Fibroblast of mammary gland (primary cell): ENCODE results near the gene KRTAP4-11.
A peak's percentile ranks its signal among the peaks of the same experiment; 100 is the strongest.
"Not testable (repeated sequence)": the region's sequence is repeated elsewhere in the genome, so short reads cannot be mapped to it uniquely, and the experiment has no call there.

Experiments used
- DNase-seq: peaks from one replicate; pipeline ENCODE4 v3.0.0-alpha.2; 2010; ENCODE audit warnings: low read depth
- H3K4me3 ChIP-seq: 2 replicates; pipeline ENCODE4 v1.5.1; 2011; ENCODE audit warnings: low read depth, mild to moderate bottlenecking, low read length, moderate library complexity; ENCODE audit not compliant: control insufficient read depth
- TF ChIP-seq, protein P1 (sequence below): conservative IDR thresholded peaks from 2 replicates; pipeline ENCODE4 v1.5.1; 2011; ENCODE audit warnings: low read depth, low read length, inconsistent platforms; ENCODE audit not compliant: control insufficient read depth, insufficient read depth

KRTAP4-11 gene

GRCh38 chr17:41121742-41122141 is 3.6 kb upstream of the KRTAP4-11 start:
- H3K4me3 ChIP-seq, result no peak overlapping the region
- TF ChIP-seq, protein P1, sequence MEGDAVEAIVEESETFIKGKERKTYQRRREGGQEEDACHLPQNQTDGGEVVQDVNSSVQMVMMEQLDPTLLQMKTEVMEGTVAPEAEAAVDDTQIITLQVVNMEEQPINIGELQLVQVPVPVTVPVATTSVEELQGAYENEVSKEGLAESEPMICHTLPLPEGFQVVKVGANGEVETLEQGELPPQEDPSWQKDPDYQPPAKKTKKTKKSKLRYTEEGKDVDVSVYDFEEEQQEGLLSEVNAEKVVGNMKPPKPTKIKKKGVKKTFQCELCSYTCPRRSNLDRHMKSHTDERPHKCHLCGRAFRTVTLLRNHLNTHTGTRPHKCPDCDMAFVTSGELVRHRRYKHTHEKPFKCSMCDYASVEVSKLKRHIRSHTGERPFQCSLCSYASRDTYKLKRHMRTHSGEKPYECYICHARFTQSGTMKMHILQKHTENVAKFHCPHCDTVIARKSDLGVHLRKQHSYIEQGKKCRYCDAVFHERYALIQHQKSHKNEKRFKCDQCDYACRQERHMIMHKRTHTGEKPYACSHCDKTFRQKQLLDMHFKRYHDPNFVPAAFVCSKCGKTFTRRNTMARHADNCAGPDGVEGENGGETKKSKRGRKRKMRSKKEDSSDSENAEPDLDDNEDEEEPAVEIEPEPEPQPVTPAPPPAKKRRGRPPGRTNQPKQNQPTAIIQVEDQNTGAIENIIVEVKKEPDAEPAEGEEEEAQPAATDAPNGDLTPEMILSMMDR, result no peak
- no peak for DNase-seq

GRCh38 chr17:41119696-41120690 is 1.8 kb upstream of the KRTAP4-11 start:
- peak; percentile 18 for DNase-seq
- not testable (repeated sequence) for H3K4me3 ChIP-seq

DNA sequence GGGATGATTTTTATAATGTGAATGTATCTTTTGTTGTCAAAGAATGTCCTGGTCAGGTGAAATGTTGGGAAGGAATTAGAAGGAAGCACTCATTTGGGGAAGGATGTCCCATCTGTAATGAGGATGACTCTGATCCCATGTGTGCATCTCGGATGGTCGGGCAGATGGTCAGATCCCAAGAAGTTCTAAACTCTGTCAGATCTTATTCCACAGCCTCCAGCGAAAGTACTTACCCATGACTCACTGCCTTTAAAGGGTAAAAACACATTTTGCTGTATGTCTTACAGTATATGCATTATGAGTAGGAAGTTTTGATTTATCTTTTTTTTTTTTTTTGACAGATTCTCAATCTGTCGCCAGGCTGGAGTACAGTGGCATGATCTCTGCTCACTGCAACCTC is 548 bp upstream of the KRTAP4-11 start:
- DNase-seq, result peak; percentile 14
- TF ChIP-seq, protein P1, result no peak
- H3K4me3 ChIP-seq, result no peak overlapping the region

DNA sequence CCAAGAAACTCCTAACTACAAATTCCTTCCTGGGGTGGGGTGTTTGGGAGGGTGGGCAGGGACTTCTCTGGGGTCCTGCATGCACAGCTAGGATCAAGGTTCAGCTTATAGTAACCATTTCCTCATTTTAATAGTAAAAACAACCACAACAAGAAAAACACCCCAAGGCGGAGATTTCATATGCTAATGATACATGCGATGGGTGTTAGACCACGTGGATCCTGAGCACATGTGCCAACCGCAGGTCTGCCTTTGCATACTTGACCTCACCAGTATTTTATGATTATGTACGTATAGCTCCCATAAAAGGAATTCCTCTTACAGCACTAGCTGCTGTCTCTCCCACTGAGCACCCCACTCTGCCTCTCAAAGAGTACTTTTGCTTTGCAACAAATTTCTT is 1.9 kb downstream of the KRTAP4-11 start:
- H3K4me3 ChIP-seq, result no peak overlapping the region
- TF ChIP-seq, protein P1, result no peak
- DNase-seq, result no peak

DNA sequence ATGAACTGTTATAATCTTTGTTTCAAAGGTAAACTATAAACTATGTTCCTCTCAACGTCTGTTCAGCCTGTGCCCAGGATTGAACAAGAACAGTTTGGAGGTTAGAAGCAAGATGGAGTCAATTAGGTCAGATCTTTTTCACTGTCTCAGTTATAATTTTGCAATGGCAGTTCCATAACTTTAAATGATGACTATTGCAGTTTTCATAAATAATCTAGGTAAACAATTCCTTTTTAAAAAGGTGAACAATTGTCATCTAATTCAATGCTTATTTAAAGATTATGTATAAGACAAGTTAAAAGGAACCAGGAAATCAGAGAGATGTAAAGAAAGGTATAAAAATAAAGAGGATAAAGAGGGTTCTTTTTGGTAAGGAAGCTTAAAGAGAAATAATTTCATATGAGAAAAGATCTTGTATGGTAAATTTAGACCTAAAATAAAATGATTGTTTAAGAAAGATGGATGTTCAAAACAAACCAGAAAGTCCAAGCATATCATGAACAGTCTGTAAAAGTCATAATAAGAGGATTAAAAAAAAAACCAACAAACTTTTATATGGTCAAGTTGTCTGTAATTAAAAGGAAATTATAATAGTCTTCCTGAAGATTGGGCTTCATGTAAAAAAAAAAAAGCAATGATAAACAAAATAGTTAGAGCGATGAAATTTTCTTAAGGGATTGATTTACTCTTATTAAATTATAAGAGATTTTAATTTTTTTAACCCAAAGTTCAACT is 6.9 kb downstream of the KRTAP4-11 start:
- H3K4me3 ChIP-seq, result no peak overlapping the region
- TF ChIP-seq, protein P1, result no peak
- DNase-seq, result no peak

GRCh38 chr17:41108728-41109386 is 9.3 kb downstream of the KRTAP4-11 start:
- DNase-seq, H3K4me3 ChIP-seq: not testable (repeated sequence)

GRCh38 chr17:41107941-41108450 is 10.2 kb downstream of the KRTAP4-11 start:
- TF ChIP-seq, protein P1, result no peak
- H3K4me3 ChIP-seq, result no peak overlapping the region
- no peak for DNase-seq

DNA sequence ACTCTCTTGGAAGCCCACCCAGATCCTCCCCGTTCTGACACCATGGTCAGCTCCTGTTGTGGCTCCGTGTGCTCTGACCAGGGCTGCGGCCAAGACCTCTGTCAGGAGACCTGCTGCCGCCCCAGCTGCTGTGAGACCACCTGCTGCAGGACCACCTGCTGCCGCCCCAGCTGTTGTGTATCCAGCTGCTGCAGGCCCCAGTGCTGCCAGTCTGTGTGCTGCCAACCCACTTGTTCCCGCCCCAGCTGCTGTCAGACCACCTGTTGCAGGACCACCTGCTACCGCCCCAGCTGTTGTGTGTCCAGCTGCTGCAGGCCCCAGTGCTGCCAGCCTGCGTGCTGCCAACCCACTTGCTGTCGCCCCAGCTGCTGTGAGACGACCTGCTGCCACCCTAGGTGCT is 12.8 kb downstream of the KRTAP4-11 start, which contains the start of gene KRTAP4-9:
Gene KRTAP4-9, plus strand, starts transcription at position 43 of the 400 bp plus-strand sequence. Its CDS starts 0 bp downstream, at position 43.
- H3K4me3 ChIP-seq, DNase-seq: not testable (repeated sequence)

DNA sequence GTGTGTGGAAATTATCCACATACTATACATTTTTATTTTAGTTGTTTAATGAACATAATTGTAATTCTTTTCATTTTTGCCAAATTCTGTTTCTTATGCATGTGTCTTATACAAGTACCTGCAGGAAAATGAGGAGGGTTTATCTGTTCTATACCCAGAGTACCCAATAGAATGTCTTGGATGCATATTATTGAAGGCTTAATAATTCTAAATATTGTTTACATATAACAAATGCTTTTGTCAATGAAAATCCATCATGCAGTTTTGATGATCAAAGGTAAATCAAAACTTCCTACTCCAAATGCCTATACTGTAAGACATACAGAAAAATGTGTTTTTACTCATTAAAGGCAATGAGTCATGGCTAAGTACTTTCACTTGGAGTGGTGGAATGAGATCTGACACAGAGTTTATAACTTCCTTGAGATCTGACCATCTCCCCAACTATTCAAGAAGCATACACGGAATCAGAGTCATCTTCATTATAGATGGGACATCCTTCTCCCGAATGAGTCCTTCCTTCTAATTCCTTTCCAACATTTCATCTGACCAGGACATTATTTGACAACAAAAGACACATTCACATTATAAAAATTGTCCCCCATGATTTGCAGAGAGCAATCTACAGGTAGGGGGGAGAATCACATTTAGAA is 13.7 kb downstream of the KRTAP4-11 start:
- DNase-seq, result peak; percentile 47
- not testable (repeated sequence) for H3K4me3 ChIP-seq
